ENCODE results near the gene FAM78A.
A peak's percentile ranks its signal among the peaks of the same experiment; 100 is the strongest.

Gene FAM78A

GRCh38 chr9:131292937-131293336, 16.6 kb upstream of the FAM78A start:
- TF ChIP-seq CTCF (conservative IDR thresholded peaks at IDR 0.05): no peak
- no peak for TF ChIP-seq ZFX (IDR thresholded peaks at IDR 0.05)

GRCh38 chr9:131291795-131292315, 15.5 kb upstream of the FAM78A start:
- TF ChIP-seq CTCF (conservative IDR thresholded peaks at IDR 0.05): no peak
- TF ChIP-seq ZFX (IDR thresholded peaks at IDR 0.05): no peak
- H3K27ac ChIP-seq: no peak overlapping the region

More at GRCh38 chr9:131292937-131293336, 16.6 kb upstream of the FAM78A start:
- H3K27ac ChIP-seq: no peak overlapping the region

- no peak overlapping the region for H3K27ac ChIP-seq
These were observed 14.6 kb upstream of the FAM78A start for GRCh38 chr9:131290767-131291370.

GRCh38 chr9:131290036-131290766, 13.9 kb upstream of the FAM78A start:
- no peak for TF ChIP-seq CTCF (conservative IDR thresholded peaks at IDR 0.05)
- TF ChIP-seq ZFX (IDR thresholded peaks at IDR 0.05): no peak
- no peak overlapping the region for H3K27ac ChIP-seq

More at GRCh38 chr9:131290767-131291370, 14.6 kb upstream of the FAM78A start:
- TF ChIP-seq ZFX (IDR thresholded peaks at IDR 0.05) (no peak), CTCF (conservative IDR thresholded peaks at IDR 0.05) (no peak)

- H3K27ac ChIP-seq: no peak within 1 kb of the TSS
- no peak for TF ChIP-seq CTCF (conservative IDR thresholded peaks at IDR 0.05)
- peak; percentile 34; the same call in 1 of the 2 replicates for TF ChIP-seq ZFX (IDR thresholded peaks at IDR 0.05)
These were observed 13.2 kb upstream of the FAM78A start, which contains the start of gene PLPP7 for GRCh38 chr9:131289301-131290035. PLPP7 (plus strand) TSS chr9:131289723; CDS start chr9:131289998, 275 bp downstream.

GRCh38 chr9:131288217-131288616, 11.9 kb upstream of the FAM78A start:
- no peak for TF ChIP-seq ZFX (IDR thresholded peaks at IDR 0.05)
- no peak for TF ChIP-seq CTCF (conservative IDR thresholded peaks at IDR 0.05)
- H3K27ac ChIP-seq: no peak overlapping the region
